IPS-18c (cell line): ENCODE measurements around the gene INO80B.
"Not testable (repeated sequence)": the region's sequence is repeated elsewhere in the genome, so short reads cannot be mapped to it uniquely, and the experiment has no call there.

Source experiments
- H3K4me3 ChIP-seq: 2 replicates; pipeline ENCODE4 v1.7.0; 2013; ENCODE audit warnings: low read depth, mild to moderate bottlenecking, low read length, moderate library complexity; ENCODE audit not compliant: insufficient read depth
- H3K9me3 ChIP-seq: one replicate; pipeline ENCODE4 v1.6.1; 2013; ENCODE audit warnings: mild to moderate bottlenecking, low read length, moderate library complexity; ENCODE audit not compliant: control insufficient read depth, insufficient read depth

Gene INO80B

GRCh38 chr2:74454654-74455511 lies at the start of gene INO80B:
Gene INO80B (plus strand): TSS chr2:74455087. CDS start chr2:74455117, 30 bp downstream.
- Histone ChIP-seq H3K4me3 (peak within 1 kb of the TSS; percentile 89), H3K9me3 (no peaks in the 10 kb centered on the region)

DNA sequence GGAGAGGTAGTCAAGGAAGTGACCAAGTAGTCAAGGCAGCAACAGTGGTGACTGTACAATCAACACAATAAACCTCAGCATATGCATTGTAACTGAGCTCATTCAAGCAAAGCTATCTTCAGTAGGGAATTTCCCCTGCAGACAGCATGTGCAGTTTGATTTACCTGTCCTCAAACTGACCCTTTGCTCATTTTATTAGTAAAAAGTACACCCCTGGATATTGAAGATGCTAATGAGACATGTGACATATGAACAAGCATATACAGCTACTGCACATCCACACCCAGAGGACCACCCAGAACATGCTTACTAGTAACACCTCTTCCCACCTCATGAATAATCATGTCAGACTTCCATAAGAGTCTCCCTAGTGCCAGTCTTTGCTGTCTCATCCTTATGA lies 48.9 kb upstream of the INO80B start:
- Histone ChIP-seq H3K4me3 (no peak overlapping the region), H3K9me3 (no peaks in the 10 kb centered on the region)

DNA sequence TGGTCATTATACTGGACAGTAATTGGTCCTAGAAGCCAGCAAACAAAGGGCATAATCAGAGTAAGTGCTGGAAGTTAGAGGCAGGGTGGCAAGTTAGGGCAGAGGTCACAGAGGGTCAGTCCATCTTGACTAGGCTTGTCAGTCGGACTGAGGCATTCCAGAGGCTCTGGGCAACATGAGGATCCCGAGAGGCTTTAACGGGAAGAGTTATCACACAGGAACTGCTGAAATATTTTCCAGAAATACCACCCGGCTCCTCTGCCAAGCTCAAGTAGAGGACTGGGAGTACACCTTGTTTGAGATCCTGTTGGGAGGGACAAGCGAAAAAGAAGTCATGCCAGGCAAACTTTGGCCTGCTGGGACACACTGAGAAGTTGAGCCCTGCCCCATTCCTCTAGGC lies 47.2 kb upstream of the INO80B start:
- H3K9me3 ChIP-seq, result no peaks in the 10 kb centered on the region

GRCh38 chr2:74413001-74413698 lies 41.7 kb upstream of the INO80B start:
- H3K9me3 ChIP-seq, result no peaks in the 10 kb centered on the region
- no peak overlapping the region for H3K4me3 ChIP-seq

More for the DNA sequence above, 47.2 kb upstream of the INO80B start:
- no peak overlapping the region for H3K4me3 ChIP-seq

DNA sequence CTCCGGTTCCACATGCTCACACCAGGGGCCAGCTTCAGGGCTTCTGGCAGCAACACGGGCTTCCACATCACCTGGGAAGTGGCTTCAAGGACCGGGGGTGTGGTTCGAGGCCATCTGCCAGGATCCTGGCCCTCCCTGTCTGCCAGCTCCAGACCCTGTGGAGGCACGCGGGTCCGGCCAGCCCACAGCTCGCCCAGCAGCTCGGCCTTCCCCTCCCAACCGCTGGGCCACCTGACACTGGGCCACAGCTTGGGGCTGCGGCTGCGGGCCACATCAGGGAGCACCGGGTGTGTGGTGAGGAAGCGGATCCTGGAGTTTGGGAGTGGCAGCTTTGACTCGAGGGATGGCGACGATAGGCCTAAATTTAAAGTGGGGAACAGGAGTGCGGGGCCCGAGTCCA lies 40.4 kb upstream of the INO80B start:
- Histone ChIP-seq H3K4me3 (no peak overlapping the region), H3K9me3 (no peaks in the 10 kb centered on the region)

DNA sequence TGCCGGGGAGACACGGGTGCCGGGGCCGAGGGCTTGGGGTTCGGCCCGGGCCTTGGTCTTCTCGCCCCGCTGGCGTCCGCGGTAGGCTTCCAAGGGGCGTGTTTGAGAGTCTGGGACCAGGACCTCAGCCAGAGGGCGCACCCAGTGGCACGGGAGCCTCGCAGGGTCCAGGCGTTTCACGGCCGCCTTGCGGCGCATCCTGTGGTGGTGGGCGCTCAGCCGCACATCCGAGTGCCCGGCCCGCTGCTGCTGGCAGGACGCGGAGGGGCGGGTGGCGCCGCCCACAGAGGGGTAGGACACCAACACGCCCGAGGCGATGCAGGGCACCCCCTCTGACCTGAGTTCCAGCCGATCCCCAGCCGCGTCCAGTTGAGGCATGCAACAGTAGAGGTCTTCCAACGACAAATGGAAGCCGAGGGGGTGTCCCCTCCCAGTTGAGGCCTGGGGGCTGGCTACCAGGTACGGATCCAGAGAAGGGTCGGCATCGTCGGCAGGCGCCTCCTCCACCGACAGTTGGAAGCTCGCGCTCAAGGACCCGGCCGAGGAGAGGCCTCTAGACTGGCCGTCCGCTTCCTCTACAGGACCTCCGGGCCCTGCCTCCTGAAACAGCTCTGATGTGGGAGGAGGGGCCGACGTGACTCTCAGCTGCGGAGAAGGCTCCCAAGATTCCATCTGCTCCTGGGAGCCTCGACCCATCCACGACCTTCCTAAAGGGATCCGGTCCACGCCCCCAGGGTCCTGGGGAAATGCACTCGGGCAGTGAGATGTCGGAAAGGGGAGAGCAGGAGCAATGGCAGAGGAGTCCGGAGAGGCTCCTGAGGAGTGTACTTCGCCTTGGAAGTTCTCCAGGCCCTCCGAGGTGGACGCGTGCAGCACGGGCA lies 39.8 kb upstream of the INO80B start:
- no peaks in the 10 kb centered on the region for H3K9me3 ChIP-seq
- no peak overlapping the region for H3K4me3 ChIP-seq

GRCh38 chr2:74415762-74416395 lies 39.0 kb upstream of the INO80B start:
- no peak overlapping the region for H3K4me3 ChIP-seq
- no peaks in the 10 kb centered on the region for H3K9me3 ChIP-seq

DNA sequence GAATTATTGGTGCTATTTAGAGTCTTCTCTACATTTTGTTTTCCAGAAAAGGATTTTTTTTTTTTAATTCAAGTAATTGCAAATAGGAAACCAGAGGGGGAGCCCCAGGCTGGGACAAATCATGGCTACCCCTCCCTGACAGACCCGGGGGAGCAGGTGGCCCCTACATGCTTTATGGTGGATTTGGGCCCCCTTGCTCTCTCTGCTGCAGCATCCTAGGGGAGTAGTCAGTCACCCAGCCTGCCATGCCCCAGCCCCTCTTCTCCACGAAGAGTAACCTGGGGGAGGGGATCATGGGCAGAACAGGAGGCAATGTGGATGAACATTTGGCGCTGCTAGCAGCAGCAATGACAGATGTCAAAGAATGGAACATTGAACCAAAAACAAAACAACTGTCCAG lies 38.1 kb upstream of the INO80B start:
- Histone ChIP-seq H3K9me3 (no peaks in the 10 kb centered on the region), H3K4me3 (no peak overlapping the region)

DNA sequence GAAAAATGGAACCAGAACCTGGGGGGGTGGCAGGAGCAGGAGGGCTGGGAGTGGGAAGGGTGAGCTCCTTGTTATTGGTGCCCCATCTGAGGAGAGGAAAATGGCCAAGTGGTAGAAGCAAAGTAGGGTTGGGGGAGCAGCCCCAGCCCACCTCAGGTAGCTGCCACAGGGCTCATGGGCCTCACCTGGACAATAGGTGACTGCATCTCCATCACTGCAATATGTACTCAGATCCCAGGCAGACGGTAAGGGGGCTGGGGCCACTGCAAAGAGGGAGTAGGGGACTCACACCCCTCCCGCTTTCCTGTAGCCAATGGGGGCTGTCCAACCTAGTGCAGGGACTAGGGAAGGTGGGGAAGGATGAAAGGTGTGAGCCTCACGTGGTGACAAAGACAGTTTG lies 37.7 kb upstream of the INO80B start:
- no peaks in the 10 kb centered on the region for H3K9me3 ChIP-seq
- H3K4me3 ChIP-seq, result no peak overlapping the region

- no peak overlapping the region for H3K4me3 ChIP-seq
These were observed 37.1 kb upstream of the INO80B start for GRCh38 chr2:74417763-74418162.

GRCh38 chr2:74418312-74418711 lies 36.6 kb upstream of the INO80B start:
- no peak overlapping the region for H3K4me3 ChIP-seq
- H3K9me3 ChIP-seq, result no peaks in the 10 kb centered on the region

More at GRCh38 chr2:74417763-74418162, 37.1 kb upstream of the INO80B start:
- H3K9me3 ChIP-seq, result no peaks in the 10 kb centered on the region

DNA sequence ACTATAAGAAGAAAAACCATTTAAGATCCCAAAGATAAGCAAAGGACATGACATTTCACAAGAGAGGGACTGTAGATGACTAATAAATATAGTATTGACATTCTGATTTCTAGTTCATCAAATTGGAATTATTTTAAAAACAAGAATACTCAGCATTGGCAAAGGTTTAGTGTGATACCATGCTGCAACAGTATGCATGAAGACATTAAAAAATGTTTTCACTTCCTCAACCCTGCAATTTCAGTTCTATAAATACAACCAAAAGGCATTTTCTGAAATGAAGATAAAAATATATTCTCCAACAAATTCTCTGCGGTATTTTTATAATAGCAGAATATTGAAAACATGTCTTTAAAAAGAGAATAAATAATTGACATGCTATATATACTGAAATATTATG lies 35.5 kb upstream of the INO80B start:
- no peak overlapping the region for H3K4me3 ChIP-seq

DNA sequence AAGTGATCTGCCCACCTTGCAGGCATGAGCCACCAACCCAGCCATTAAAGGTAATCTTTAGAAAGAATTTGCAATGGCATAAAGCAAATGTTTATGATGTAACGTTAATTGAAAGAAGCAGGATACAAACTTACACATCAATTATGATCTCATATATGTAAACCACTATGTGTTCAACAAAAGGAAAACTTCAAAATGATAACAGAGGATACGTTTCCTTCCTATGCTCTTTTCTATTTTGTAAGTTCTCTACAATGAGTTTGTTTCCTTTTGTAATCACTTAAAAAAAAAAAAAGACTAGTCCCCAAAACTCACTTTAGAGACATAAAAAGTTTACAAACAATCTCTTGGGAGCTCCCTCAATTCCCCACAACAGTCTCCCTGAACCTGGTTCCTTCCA lies 34.9 kb upstream of the INO80B start:
- Histone ChIP-seq H3K9me3 (no peaks in the 10 kb centered on the region), H3K4me3 (no peak overlapping the region)

More for the DNA sequence above, 35.5 kb upstream of the INO80B start:
- no peaks in the 10 kb centered on the region for H3K9me3 ChIP-seq

DNA sequence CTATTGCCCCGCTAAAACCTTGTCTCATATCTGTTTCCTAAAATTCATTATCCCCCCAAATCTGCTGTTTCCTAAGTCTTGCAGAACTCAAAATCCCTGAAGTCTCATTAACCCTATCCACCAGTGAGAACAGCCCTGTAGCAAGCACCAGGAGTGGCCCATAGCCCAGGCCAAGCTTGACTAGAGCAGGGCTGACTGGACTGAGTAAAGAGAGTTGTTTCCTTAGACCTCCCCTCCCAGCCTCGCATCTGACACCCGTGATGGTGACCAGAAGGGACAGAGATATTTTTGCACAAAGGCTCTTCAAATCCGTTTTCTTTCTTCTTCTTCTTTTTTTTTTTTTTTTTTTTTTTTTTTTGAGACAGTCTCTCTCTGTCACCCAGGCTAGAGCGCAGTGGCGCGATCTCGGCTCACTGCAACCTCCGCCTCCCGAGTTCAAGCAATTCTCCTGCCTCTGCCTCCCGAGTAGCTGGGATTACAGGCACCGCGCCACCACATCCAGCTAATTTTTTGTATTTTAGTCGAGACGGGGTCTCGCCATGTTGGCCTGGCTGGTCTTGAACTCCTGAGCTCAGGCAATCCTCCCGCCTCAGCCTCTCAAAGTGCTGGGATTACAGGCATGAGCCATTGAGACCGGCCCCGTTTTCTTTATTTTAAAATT lies 34.3 kb upstream of the INO80B start:
- H3K9me3 ChIP-seq, H3K4me3 ChIP-seq: not testable (repeated sequence)

DNA sequence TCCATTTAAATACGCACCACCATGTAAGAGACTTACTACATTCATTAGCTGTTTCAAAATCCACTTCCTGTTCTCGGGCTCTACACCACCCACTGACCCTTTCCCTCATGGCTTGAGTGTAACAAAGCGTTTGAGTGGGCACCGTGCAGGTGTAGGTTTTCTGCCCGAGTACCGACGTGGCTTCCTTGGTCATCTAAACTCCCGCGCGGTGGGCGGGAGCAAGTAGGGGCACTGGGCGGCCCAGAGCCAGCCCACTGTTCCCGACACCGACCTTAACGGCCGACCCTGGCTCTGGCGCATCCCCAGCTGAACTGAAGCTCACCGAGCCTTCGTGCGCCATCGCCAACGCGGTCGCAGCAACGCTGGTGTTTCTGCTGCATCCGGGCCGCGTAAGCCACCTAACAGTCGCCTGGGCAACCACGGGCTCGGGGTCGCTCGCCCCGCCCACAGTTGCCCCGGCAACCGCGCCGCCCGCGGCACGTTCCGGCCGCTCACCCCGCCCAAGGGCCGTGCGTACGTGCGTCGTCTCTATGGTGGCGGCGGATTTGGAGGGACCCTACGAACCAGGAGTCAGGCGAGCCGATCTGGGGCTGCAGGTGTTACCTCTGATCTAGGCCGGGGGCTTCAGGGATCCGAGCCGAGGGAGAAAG lies 33.5 kb upstream of the INO80B start, which contains the start of the genes C2orf81 and WDR54:
C2orf81 (minus strand) TSS at position 399 of the 650 bp plus-strand sequence; CDS start at position 340, 59 bp downstream.
WDR54 (plus strand) TSS at position 510 of the 650 bp plus-strand sequence. CDS start 424 bp downstream, outside the sequence.
- peak within 1 kb of the TSS; percentile 88 for H3K4me3 ChIP-seq
- no peaks in the 10 kb centered on the region for H3K9me3 ChIP-seq
